SK-N-SH treated with all-trans-retinoic acid at 6 μM for 48 hours (cell line): ENCODE measurements around the gene ARL14.

Experiments used
- ATAC-seq: fragments of 200-7000 bp; cut with Tn5 transposase; 3 replicates; pipeline ENCODE4 v1.9.1; 2020; ENCODE audit warnings: mild to moderate bottlenecking, moderate library complexity
- ARNTL ChIP-seq: fragments of 450-650 bp; formaldehyde crosslinking; IDR thresholded peaks from 2 replicates; pipeline ENCODE4 v1.5.0; 2020; ENCODE audit warnings: low read depth, mild to moderate bottlenecking, moderate library complexity, borderline replicate concordance
- BACH2 ChIP-seq: fragments of 250-450 bp; sonication (Bioruptor Pico); IDR thresholded peaks from 2 replicates; pipeline ENCODE4 v1.9.0; 2021; ENCODE audit warnings: mild to moderate bottlenecking, borderline replicate concordance
- CSDC2 ChIP-seq: fragments of 250-450 bp; sonication (Bioruptor Pico); IDR thresholded peaks from 2 replicates; pipeline ENCODE4 v1.5.0; 2020; ENCODE audit warnings: mild to moderate bottlenecking, moderate library complexity
- ESRRG ChIP-seq: fragments of 250-450 bp; sonication (Bioruptor Pico); IDR thresholded peaks from 2 replicates; pipeline ENCODE4 v1.6.1; 2021; ENCODE audit warnings: mild to moderate bottlenecking
- GLIS3 ChIP-seq: fragments of 250-450 bp; sonication (Bioruptor Pico); IDR thresholded peaks from 2 replicates; pipeline ENCODE4 v1.5.0; 2020; ENCODE audit warnings: mild to moderate bottlenecking, moderate library complexity
- ISL1 ChIP-seq: fragments of 250-450 bp; sonication (Bioruptor Pico); IDR thresholded peaks from 2 replicates; pipeline ENCODE4 v2.1.2; 2022; ENCODE audit warnings: mild to moderate bottlenecking, moderate library complexity
- OSR1 ChIP-seq: fragments of 250-450 bp; sonication (Bioruptor Pico); IDR thresholded peaks from 2 replicates; pipeline ENCODE4 v1.8.0; 2022; ENCODE audit warnings: moderate library complexity, mild to moderate bottlenecking, inconsistent platforms
- RARB ChIP-seq: fragments of 250-450 bp; sonication (Bioruptor Pico); IDR thresholded peaks from 2 replicates; pipeline ENCODE4 v1.8.0; 2021; ENCODE audit warnings: mild to moderate bottlenecking, moderate library complexity
- SNAI2 ChIP-seq: fragments of 250-450 bp; sonication (Bioruptor Pico); IDR thresholded peaks from 2 replicates; pipeline ENCODE4 v1.5.0; 2020; ENCODE audit warnings: mild to moderate bottlenecking, moderate library complexity
- TCF4 ChIP-seq: fragments of 250-450 bp; sonication (Bioruptor Pico); IDR thresholded peaks from 2 replicates; pipeline ENCODE4 v1.8.0; 2021; ENCODE audit warnings: mild to moderate bottlenecking, moderate library complexity, borderline replicate concordance
- TOX ChIP-seq: fragments of 250-450 bp; sonication (Bioruptor Pico); IDR thresholded peaks from 2 replicates; pipeline ENCODE4 v1.8.0; 2021; ENCODE audit warnings: mild to moderate bottlenecking, moderate library complexity, borderline replicate concordance
- ZC3H10 ChIP-seq: fragments of 250-450 bp; sonication (Bioruptor Pico); IDR thresholded peaks from 2 replicates; pipeline ENCODE4 v1.5.1; 2021; ENCODE audit warnings: mild to moderate bottlenecking, moderate library complexity
- ZFP3 ChIP-seq: fragments of 250-450 bp; sonication (Bioruptor Pico); IDR thresholded peaks from 2 replicates; pipeline ENCODE4 v1.5.0; 2020; ENCODE audit warnings: mild to moderate bottlenecking, moderate library complexity
- ZFP30 ChIP-seq: fragments of 450-650 bp; formaldehyde crosslinking; IDR thresholded peaks from 2 replicates; pipeline ENCODE4 v1.5.0; 2022; ENCODE audit warnings: mild to moderate bottlenecking, moderate library complexity
- ZNF565 ChIP-seq: fragments of 450-650 bp; formaldehyde crosslinking; conservative IDR thresholded peaks from 2 replicates; pipeline ENCODE4 v1.5.0; 2020; ENCODE audit warnings: low read depth, mild to moderate bottlenecking, moderate library complexity
- ZNF70 ChIP-seq: fragments of 450-650 bp; formaldehyde crosslinking; IDR thresholded peaks from 2 replicates; pipeline ENCODE4 v1.5.0; 2020; ENCODE audit warnings: mild to moderate bottlenecking, moderate library complexity
- TF ChIP-seq, protein P1 (sequence below): fragments of 250-450 bp; sonication (Bioruptor Pico); IDR thresholded peaks from 2 replicates; pipeline ENCODE4 v1.8.0; 2021; ENCODE audit warnings: low read depth, mild to moderate bottlenecking, moderate library complexity, borderline replicate concordance
- TF ChIP-seq, protein P2 (sequence below): fragments of 250-450 bp; sonication (Bioruptor Pico); IDR thresholded peaks from 2 replicates; pipeline ENCODE4 v1.5.1; 2020; ENCODE audit warnings: low read depth, mild to moderate bottlenecking, moderate library complexity
- TF ChIP-seq, protein P3 (sequence below): fragments of 250-450 bp; sonication (Bioruptor Pico); IDR thresholded peaks from 2 replicates; pipeline ENCODE4 v1.8.0; 2020; ENCODE audit warnings: mild to moderate bottlenecking, moderate library complexity, borderline replicate concordance
- TF ChIP-seq, protein P4 (sequence below): fragments of 250-450 bp; sonication (Bioruptor Pico); IDR thresholded peaks from 2 replicates; pipeline ENCODE4 v1.5.0; 2020; ENCODE audit warnings: mild to moderate bottlenecking, moderate library complexity

ARL14 gene

DNA sequence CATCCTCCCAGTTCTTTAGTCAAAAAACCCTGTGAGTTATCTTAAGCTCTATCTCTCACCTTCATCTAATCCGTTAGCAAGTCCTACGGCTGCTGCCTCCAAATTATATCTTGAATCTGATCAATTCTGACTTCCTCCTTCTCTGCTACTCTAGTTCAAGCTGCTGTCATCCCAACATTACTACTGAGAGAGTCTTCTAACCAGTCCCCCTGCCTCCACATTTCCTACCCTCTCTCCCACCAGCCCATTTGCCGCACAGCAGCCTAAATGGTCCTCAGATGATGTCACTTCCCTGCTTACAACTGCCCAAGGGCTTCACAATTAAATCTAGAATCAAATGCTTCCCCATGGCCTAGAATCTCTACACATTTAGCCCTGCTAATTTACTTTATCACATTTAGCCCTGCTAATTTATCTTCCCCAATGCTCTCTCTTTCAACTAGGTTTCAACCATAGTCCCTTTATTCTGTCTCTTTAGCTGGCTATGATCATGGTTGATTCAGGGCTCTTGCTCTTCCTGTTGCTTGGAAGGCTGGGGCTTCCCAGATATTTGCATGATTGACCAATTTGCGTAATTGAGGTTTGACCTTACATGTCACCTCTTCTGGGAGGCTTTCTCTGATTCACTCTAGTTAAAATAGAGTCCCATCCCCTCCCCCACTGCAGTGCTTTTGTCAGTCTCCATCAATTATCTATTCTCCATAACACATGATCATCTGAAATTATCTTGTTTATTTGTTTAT is 11.0 kb upstream of the ARL14 start:
- ATAC-seq = no peak
- TF ChIP-seq, protein P1, sequence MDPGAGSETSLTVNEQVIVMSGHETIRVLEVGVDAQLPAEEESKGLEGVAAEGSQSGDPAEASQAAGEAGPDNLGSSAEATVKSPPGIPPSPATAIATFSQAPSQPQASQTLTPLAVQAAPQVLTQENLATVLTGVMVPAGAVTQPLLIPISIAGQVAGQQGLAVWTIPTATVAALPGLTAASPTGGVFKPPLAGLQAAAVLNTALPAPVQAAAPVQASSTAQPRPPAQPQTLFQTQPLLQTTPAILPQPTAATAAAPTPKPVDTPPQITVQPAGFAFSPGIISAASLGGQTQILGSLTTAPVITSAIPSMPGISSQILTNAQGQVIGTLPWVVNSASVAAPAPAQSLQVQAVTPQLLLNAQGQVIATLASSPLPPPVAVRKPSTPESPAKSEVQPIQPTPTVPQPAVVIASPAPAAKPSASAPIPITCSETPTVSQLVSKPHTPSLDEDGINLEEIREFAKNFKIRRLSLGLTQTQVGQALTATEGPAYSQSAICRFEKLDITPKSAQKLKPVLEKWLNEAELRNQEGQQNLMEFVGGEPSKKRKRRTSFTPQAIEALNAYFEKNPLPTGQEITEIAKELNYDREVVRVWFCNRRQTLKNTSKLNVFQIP = no peak
- TF ChIP-seq CSDC2 (no peak), ZFP30 (CRISPR knock-in tag) (no peak), ZNF70 (CRISPR knock-in tag) (no peak), ISL1 (CRISPR knock-in tag) (no peak), ARNTL (CRISPR knock-in tag) (no peak), TCF4 (CRISPR knock-in tag) (no peak), GLIS3 (no peak), RARB (no peak), SNAI2 (CRISPR knock-in tag) (no peak), BACH2 (CRISPR knock-in tag) (no peak), ZC3H10 (CRISPR knock-in tag) (no peak), ZFP3 (no peak), OSR1 (CRISPR knock-in tag) (no peak), ZNF565 (CRISPR knock-in tag) (no peak), ESRRG (CRISPR knock-in tag) (no peak)
- TF ChIP-seq, protein P2, sequence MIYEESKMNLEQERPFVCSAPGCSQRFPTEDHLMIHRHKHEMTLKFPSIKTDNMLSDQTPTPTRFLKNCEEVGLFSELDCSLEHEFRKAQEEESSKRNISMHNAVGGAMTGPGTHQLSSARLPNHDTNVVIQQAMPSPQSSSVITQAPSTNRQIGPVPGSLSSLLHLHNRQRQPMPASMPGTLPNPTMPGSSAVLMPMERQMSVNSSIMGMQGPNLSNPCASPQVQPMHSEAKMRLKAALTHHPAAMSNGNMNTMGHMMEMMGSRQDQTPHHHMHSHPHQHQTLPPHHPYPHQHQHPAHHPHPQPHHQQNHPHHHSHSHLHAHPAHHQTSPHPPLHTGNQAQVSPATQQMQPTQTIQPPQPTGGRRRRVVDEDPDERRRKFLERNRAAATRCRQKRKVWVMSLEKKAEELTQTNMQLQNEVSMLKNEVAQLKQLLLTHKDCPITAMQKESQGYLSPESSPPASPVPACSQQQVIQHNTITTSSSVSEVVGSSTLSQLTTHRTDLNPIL (CRISPR knock-in tag) = no peak
- TF ChIP-seq, protein P3, sequence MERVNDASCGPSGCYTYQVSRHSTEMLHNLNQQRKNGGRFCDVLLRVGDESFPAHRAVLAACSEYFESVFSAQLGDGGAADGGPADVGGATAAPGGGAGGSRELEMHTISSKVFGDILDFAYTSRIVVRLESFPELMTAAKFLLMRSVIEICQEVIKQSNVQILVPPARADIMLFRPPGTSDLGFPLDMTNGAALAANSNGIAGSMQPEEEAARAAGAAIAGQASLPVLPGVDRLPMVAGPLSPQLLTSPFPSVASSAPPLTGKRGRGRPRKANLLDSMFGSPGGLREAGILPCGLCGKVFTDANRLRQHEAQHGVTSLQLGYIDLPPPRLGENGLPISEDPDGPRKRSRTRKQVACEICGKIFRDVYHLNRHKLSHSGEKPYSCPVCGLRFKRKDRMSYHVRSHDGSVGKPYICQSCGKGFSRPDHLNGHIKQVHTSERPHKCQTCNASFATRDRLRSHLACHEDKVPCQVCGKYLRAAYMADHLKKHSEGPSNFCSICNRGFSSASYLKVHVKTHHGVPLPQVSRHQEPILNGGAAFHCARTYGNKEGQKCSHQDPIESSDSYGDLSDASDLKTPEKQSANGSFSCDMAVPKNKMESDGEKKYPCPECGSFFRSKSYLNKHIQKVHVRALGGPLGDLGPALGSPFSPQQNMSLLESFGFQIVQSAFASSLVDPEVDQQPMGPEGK (CRISPR knock-in tag) = no peak
- TF ChIP-seq, protein P4, sequence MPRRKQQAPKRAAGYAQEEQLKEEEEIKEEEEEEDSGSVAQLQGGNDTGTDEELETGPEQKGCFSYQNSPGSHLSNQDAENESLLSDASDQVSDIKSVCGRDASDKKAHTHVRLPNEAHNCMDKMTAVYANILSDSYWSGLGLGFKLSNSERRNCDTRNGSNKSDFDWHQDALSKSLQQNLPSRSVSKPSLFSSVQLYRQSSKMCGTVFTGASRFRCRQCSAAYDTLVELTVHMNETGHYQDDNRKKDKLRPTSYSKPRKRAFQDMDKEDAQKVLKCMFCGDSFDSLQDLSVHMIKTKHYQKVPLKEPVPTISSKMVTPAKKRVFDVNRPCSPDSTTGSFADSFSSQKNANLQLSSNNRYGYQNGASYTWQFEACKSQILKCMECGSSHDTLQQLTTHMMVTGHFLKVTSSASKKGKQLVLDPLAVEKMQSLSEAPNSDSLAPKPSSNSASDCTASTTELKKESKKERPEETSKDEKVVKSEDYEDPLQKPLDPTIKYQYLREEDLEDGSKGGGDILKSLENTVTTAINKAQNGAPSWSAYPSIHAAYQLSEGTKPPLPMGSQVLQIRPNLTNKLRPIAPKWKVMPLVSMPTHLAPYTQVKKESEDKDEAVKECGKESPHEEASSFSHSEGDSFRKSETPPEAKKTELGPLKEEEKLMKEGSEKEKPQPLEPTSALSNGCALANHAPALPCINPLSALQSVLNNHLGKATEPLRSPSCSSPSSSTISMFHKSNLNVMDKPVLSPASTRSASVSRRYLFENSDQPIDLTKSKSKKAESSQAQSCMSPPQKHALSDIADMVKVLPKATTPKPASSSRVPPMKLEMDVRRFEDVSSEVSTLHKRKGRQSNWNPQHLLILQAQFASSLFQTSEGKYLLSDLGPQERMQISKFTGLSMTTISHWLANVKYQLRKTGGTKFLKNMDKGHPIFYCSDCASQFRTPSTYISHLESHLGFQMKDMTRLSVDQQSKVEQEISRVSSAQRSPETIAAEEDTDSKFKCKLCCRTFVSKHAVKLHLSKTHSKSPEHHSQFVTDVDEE (CRISPR knock-in tag) = no peak

DNA sequence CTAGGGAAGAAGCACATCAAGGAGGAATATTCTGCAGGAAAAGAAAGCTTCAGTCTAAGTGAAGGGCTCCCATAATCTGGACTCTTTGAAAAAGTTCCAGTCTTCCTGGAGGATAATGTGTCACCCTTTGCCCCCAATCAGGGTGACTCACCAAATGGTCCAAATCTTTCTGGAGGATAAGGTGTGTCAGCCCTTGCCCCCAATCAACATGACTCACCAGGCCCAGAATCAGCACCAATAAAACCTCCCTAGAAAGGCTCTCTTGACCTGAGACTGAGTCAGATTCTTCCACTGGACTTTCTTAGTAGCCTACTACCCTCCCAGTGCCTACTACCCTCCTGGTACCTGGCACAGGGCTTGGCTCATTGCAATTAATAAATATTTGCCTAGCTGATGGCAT is 9.5 kb upstream of the ARL14 start:
- ATAC-seq = no peak
- no peak for TF ChIP-seq CSDC2

DNA sequence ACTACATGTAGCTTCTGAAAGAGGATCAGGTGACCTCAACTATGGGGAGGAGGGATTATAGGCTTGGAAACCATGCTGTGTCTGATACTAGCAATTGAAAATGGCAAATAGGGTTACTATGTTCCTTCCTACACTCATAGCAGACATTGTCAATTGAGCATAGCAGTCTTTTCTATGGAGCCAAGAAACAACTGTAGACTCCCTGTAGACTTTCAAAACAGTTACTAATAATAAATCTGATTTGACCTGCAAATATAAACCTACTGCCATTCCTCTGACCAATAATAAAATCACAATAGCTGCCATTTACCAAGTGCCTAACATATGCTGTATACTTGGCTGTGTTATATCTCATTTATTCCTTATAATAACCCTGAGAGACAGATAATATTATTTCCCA is 8.5 kb upstream of the ARL14 start:
- ATAC-seq = no peak
- TF ChIP-seq, protein P3 (CRISPR knock-in tag) = no peak
- TF ChIP-seq TOX (CRISPR knock-in tag) = no peak
- no peak for TF ChIP-seq BACH2 (CRISPR knock-in tag)
- TF ChIP-seq ESRRG (CRISPR knock-in tag) = no peak
